ENCODE data around the gene CRHR1.

- TF ChIP-seq GATA2 (IDR thresholded peaks at IDR 0.05; ENCODE audit: low read depth, low read length) = no peak
- no peak for TF ChIP-seq GATA3 (IDR thresholded peaks at IDR 0.05; ENCODE audit: low read depth, low read length)
Measured at GRCh38 chr17:45783593-45784292, 377 bp upstream of the CRHR1 start.
